Natural killer cell treated with Interleukin-12 subunit alpha and Interleukin-12 subunit beta and Interleukin-15 and Interleukin-18, amount 100 ng/mL, for 72 hours (primary cell): Measurements from ENCODE around the gene LCN12. TPM values are rescaled to one million over a fixed set of nuclear protein-coding genes. Genes with fewer than 3 reads are reported as not detected.

Experiments used
- ATAC-seq, 2 donors: fragments of 150-1000 bp; cut with Tn5 transposase in 1 of 2; sonication (Bioruptor Pico), chemical (Tn5 transposase) in 1 of 2; 2 replicates each; pipeline ENCODE4 v1.10.0; 2021
- DNase-seq: peaks from one replicate; pipeline ENCODE4 v3.0.0; 2022; ENCODE audit warnings: low spot score
- H3K27ac Mint-ChIP-seq, 2 donors: 1 replicate in 1 of 2; 2 replicates in 1 of 2; pipeline ENCODE4 v1.8.0; 2022; ENCODE audit warnings: mixed read lengths in 2 of 2, mild to moderate bottlenecking in 1 of 2, moderate library complexity in 1 of 2
- H3K27me3 Mint-ChIP-seq, 2 donors: 1 replicate in 1 of 2; 2 replicates in 1 of 2; pipeline ENCODE4 v1.8.0; 2022; ENCODE audit warnings: mixed read lengths in 2 of 2
- H3K36me3 Mint-ChIP-seq: one replicate; pipeline ENCODE4 v1.8.0; 2022; ENCODE audit warnings: mixed read lengths
- H3K4me1 Mint-ChIP-seq, 2 donors: 1 replicate in 1 of 2; 2 replicates in 1 of 2; pipeline ENCODE4 v1.8.0; 2022; ENCODE audit warnings: low read depth in 2 of 2, mixed read lengths in 2 of 2, mild to moderate bottlenecking in 1 of 2
- H3K4me3 Mint-ChIP-seq: one replicate; pipeline ENCODE4 v1.8.0; 2022; ENCODE audit warnings: mixed read lengths
- H3K9me3 Mint-ChIP-seq: 2 replicates; pipeline ENCODE4 v1.8.0; 2022; ENCODE audit warnings: mixed read lengths
- total RNA-seq, 2 donors: library from RNA; stranded (reverse); gene quantifications; one replicate each; pipeline ENCODE4 v1.2.3, GENCODE V29; 2022

Gene LCN12
- total RNA-seq, 2 donors from 2014 or later, result 2.0 to 2.2 TPM

DNA sequence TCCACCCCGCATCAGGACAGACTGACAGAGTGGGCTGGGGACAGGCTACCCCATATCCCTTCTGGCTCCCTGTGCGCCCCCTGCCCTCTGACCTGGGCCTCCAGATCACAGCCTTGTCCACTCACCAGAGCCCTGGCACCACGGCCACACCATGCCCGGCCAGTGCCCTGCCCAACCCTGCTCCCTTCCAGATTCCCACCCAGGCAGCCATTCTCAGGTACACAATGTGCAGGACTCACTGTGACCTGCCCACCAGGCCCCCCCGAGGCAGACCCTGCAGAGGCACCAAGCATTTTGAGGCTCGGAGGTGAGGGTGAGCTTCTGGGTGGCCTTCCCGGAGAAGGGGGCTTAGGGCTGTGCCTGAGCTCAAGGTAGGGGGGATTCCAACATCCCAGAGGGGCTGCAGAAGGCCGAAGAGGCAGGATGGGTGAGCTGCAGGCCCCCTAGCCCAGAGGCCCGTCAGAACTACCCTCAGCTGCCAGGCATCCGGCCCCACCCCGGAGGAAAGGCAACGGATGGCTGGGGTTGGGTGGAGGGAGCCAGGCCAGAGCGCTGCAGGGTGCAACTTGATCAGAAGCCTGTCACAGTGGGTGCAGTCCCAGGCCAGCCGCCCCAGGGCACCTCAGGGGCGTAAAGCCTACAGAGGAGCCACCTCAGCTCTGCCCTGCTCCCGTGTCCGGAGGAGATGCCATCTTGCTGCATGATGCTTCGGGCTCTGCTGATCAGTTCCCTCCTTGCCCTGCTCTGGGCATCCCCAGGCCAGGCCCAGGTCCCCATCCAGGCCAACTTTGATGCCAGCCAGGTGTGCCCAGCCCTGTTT is 30.4 kb downstream of the LCN12 start, which contains the start of gene LCNL1:
Gene LCNL1 (plus strand): TSS at position 762 of the 820 bp plus-strand sequence. CDS start 594 bp downstream, outside the sequence.
- H3K36me3 Mint-ChIP-seq, result no peaks in the 10 kb centered on the region
- no peaks in the 10 kb centered on the region for H3K9me3 Mint-ChIP-seq
- peaks cover 5 to 9% of the 10 kb centered on the region in 2 donors for H3K27me3 Mint-ChIP-seq
- DNase-seq (no peak), ATAC-seq (no peak)
- H3K27ac Mint-ChIP-seq, result no peak within 1 kb of the TSS
- H3K4me3 Mint-ChIP-seq, result peak within 1 kb of the TSS; percentile 2
- peaks cover 4 to 6% of the 10 kb centered on the region in 2 donors for H3K4me1 Mint-ChIP-seq

DNA sequence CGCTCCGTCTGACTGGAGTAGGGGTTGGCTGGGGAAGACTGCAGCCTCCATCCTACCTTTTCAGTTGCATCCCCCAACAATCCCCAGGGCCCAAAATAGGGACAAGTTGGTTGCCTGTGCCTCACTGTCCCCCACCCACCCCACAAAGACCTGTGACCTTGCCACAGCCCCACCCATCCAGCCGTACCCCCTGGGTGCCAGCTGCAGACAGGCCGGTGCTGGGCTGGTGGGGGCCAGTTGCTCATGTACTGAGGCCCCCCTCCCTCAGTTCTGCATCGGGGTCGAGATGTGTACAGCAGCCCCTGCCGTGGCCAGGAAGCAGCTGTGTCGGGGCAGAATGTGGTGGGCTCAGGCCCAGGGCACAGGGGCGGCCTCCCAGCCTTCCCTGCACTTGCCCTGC is 31.1 kb downstream of the LCN12 start:
- no peak overlapping the region for H3K4me3 Mint-ChIP-seq
- no peak for DNase-seq
- no peaks in the 10 kb centered on the region for H3K9me3 Mint-ChIP-seq
- ATAC-seq, result no peak
- H3K27me3 Mint-ChIP-seq, result peaks cover 5 to 9% of the 10 kb centered on the region in 2 donors
- peaks cover 4 to 6% of the 10 kb centered on the region in 2 donors for H3K4me1 Mint-ChIP-seq
- no peaks in the 10 kb centered on the region for H3K36me3 Mint-ChIP-seq
- H3K27ac Mint-ChIP-seq, result no peak overlapping the region

GRCh38 chr9:136983656-136984314 is 31.7 kb downstream of the LCN12 start:
- Mint-ChIP-seq H3K27me3 (peaks cover 5 to 9% of the 10 kb centered on the region in 2 donors), H3K36me3 (no peaks in the 10 kb centered on the region), H3K4me3 (peak overlapping the region; percentile 2), H3K27ac (no peak overlapping the region), H3K9me3 (no peaks in the 10 kb centered on the region), H3K4me1 (peaks cover 4 to 6% of the 10 kb centered on the region in 2 donors)
- ATAC-seq, result no peak
- no peak for DNase-seq

DNA sequence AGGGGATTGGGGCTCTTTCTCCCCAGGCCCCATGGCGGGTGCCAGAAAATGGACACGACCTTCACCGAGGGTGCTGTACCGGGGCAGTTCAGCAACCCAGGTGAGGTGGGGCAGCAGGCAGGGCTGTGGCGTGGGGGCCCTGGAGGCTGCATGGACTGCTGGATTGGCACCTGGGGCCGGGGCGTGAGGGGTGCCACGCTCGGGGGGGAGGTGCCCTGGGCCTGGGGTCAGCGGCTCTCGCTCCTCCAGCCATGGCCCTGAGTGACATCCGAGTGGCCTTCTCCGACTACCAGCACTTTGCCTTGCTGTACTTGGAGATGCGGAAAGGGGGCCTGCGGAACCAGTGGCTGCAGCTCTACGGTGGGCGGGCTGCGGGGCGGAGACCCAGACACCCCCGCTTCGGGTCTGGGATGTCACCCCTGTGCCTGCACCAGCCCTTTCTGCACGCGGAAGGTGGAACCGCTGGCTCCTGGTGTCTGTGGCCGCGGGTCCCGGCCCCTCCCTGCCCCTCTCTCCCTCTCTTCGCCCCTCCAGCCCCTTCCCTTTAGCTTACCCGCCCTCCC is 32.5 kb downstream of the LCN12 start:
- no peak for ATAC-seq
- DNase-seq, result no peak
- Mint-ChIP-seq H3K4me1 (peaks cover 4 to 6% of the 10 kb centered on the region in 2 donors), H3K27me3 (peaks cover 5 to 9% of the 10 kb centered on the region in 2 donors), H3K36me3 (no peaks in the 10 kb centered on the region), H3K4me3 (no peak overlapping the region), H3K9me3 (no peaks in the 10 kb centered on the region), H3K27ac (no peak overlapping the region)

GRCh38 chr9:136985027-136985602 is 33.0 kb downstream of the LCN12 start:
- peaks cover 7 to 9% of the 10 kb centered on the region in 2 donors for H3K27me3 Mint-ChIP-seq
- ATAC-seq (no peak), DNase-seq (no peak)
- peaks cover 6% of the 10 kb centered on the region in 2 donors for H3K4me1 Mint-ChIP-seq
- no peak overlapping the region for H3K27ac Mint-ChIP-seq
- no peaks in the 10 kb centered on the region for H3K36me3 Mint-ChIP-seq
- no peak overlapping the region for H3K4me3 Mint-ChIP-seq
- no peaks in the 10 kb centered on the region for H3K9me3 Mint-ChIP-seq

DNA sequence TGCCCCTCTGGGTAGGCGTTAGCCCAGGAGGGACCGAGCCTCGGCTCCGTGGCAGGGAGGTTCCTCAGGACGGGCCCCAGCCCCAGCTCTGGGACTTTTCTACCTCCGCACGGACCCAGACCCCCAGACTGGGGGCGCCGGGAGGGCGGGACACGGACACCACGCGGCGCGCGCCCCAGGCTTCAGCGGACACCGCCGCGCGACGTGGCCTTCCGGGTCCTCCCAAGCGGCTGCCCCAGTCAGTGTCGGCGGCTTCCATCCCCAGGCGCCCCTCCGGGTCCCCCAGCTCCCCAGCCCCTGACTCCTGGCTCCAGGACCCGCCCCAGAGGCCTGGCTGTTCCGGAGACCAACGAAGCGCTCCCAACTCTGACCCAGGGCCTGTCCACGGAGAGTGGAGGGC is 33.8 kb downstream of the LCN12 start:
- DNase-seq, result no peak
- H3K27ac Mint-ChIP-seq, result no peak overlapping the region
- ATAC-seq, result no peak
- H3K36me3 Mint-ChIP-seq, result no peaks in the 10 kb centered on the region
- H3K27me3 Mint-ChIP-seq, result peaks cover 7 to 9% of the 10 kb centered on the region in 2 donors
- peaks cover 10 to 13% of the 10 kb centered on the region in 2 donors for H3K4me1 Mint-ChIP-seq
- H3K9me3 Mint-ChIP-seq, result no peaks in the 10 kb centered on the region
- no peak overlapping the region for H3K4me3 Mint-ChIP-seq

GRCh38 chr9:136988872-136989271 is 36.8 kb downstream of the LCN12 start:
- no peak for ATAC-seq
- no peak overlapping the region for H3K27ac Mint-ChIP-seq

DNA sequence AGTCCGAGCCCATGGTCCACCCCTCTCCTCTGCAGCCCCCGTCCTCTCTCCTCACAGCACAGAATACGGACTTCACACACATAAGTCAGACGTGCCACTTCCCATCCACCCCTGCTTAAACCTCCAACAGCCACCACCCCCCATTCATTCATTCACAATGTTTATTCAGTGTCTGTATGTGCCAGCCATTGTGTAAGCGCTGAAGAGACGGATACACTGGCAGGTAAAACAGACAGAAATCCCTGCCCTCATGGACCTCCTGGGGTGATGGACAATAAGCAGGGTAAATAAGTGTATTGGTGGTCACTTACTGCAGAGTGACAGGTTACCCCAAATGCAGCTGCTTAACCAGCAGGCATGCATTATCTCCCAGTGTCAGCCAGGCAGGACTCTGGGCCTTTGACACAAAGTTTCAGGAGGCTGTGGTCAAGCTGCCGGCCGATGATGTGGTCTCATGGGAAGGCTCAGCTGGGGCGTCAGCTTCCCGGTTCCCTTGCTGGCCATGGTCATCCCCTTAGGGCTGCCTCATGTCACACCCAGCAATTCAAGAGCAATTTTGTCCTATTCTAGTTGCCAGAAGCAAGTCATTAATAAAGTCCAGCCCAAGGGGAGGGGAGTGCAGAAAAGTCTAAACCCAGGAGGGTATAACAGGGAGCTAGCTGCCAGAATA is 38.3 kb downstream of the LCN12 start:
- Mint-ChIP-seq H3K27ac (peak overlapping the region; percentile 60 to 80), H3K4me3 (peak overlapping the region; percentile 81), H3K27me3 (peaks cover 0 to 2% of the 10 kb centered on the region in 2 donors), H3K4me1 (peaks cover 18 to 24% of the 10 kb centered on the region in 2 donors), H3K9me3 (no peaks in the 10 kb centered on the region), H3K36me3 (no peaks in the 10 kb centered on the region)
- no peak for DNase-seq
- no peak for ATAC-seq

More at GRCh38 chr9:136988872-136989271, 36.8 kb downstream of the LCN12 start:
- Mint-ChIP-seq H3K36me3 (no peaks in the 10 kb centered on the region), H3K4me3 (no peak overlapping the region), H3K27me3 (peaks cover 5% of the 10 kb centered on the region in 2 donors), H3K4me1 (peaks cover 19 to 25% of the 10 kb centered on the region in 2 donors), H3K9me3 (no peaks in the 10 kb centered on the region)
- DNase-seq, result no peak

DNA sequence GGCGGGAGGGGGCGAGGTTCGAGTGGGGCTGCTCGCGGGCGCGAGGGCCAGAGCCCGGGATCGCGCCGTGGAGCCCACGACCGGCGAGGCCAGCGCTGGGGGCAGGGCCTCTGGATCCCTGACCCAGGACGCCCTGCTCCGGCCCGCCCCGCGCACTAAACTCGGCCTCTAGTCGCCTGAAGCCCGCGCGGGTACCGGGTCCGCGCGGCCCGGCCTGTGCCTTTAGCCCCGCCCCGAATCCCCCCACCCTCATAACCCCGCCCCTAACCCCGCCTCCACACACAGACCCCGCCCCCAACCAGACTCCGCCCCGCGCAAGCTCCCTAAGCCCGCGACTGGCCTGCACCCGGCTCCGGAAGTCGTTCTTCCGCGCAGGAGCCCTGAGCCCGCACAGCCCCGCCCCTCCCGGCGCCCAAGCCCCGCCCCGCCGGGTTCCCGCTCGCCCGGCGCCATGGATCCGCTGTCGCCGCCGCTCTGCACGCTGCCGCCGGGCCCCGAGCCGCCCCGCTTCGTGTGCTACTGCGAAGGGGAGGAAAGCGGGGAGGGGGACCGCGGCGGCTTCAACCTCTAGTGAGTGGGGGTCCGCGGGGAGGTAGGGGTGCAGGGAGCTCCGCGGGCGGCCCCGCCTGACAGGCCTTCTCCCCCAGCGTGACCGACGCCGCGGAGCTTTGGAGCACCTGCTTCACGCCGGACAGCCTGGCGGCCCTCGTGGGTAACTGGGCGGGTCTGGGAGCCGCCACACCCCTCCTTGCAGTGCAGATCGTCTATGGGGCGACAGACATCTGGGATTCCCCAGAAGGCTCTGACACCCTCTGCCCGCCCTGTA is 40.1 kb downstream of the LCN12 start, which contains the start of gene PAXX:
Gene PAXX (plus strand): TSS at position 430 of the 826 bp plus-strand sequence. CDS start 22 bp downstream, at position 452.
- H3K4me3 Mint-ChIP-seq, result peak within 1 kb of the TSS; percentile 81
- peaks cover 18 to 27% of the 10 kb centered on the region in 2 donors for H3K4me1 Mint-ChIP-seq

GRCh38 chr9:136992819-136993369 is 40.8 kb downstream of the LCN12 start:
- Mint-ChIP-seq H3K9me3 (no peaks in the 10 kb centered on the region), H3K4me1 (peaks cover 23 to 33% of the 10 kb centered on the region in 2 donors), H3K27ac (peak overlapping the region; percentile 67 to 70), H3K4me3 (peak overlapping the region; percentile 81), H3K36me3 (no peaks in the 10 kb centered on the region), H3K27me3 (peaks cover 0 to 2% of the 10 kb centered on the region in 2 donors)
- DNase-seq (no peak), ATAC-seq (no peak)

More for the DNA sequence above, 40.1 kb downstream of the LCN12 start, which contains the start of gene PAXX:
- Mint-ChIP-seq H3K9me3 (no peaks in the 10 kb centered on the region), H3K27me3 (peaks cover 0 to 2% of the 10 kb centered on the region in 2 donors), H3K36me3 (no peaks in the 10 kb centered on the region), H3K27ac (peak within 1 kb of the TSS; percentile 80 to 88)
- ATAC-seq, result peak; percentile 91 to 94
- DNase-seq, result peak; percentile 96

DNA sequence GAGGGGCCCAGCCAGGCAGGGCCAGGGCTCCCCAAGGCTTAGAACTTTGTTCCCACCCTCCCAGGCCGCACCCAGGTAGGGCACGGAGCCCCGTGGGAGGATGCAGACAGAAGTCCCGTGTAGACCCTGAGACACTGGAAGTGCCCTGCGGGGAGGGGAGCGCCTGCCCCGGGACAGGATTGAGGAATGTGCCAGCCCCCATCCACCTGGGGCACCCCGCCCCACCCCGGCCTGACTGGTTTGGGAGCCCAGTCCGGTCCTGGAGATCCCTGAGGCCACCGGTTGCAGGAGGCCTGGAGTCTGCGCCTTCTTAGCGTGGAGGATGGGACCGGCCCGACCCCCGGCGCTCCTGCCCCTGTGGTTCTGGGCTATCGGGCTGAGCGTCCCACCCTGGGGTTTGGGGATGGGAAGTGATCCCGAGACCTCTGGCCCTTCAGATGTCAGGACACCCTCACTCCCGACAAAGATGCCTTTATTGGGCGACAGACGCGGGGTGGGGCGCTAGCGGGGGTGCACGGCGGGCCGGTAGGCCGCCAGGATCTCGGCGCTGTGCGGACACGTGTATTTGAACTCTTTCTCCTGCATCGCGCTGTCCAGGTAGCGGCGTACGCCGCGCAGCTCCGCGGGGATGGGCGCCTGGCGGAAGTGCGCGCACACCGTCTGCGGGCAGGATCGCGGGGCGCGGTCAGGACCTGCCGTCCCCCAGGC is 42.3 kb downstream of the LCN12 start:
- Mint-ChIP-seq H3K4me3 (peak overlapping the region; percentile 81), H3K4me1 (peaks cover 34 to 42% of the 10 kb centered on the region in 2 donors), H3K27ac (peak overlapping the region; percentile 59 to 67)

GRCh38 chr9:136994888-136995230 is 42.8 kb downstream of the LCN12 start:
- ATAC-seq (no peak), DNase-seq (no peak)
- H3K27me3 Mint-ChIP-seq, result no peaks in the 10 kb centered on the region
- H3K27ac Mint-ChIP-seq, result no peak overlapping the region
- no peak overlapping the region for H3K4me3 Mint-ChIP-seq
- H3K4me1 Mint-ChIP-seq, result peaks cover 36 to 41% of the 10 kb centered on the region in 2 donors
- no peaks in the 10 kb centered on the region for H3K36me3 Mint-ChIP-seq
- H3K9me3 Mint-ChIP-seq, result no peaks in the 10 kb centered on the region

More for the DNA sequence above, 42.3 kb downstream of the LCN12 start:
- DNase-seq (no peak), ATAC-seq (no peak)
- no peaks in the 10 kb centered on the region for H3K36me3 Mint-ChIP-seq
- H3K9me3 Mint-ChIP-seq, result no peaks in the 10 kb centered on the region
- H3K27me3 Mint-ChIP-seq, result peaks cover 0 to 2% of the 10 kb centered on the region in 2 donors
